IMR-90 (cell line): ENCODE results near the gene INPP4A. TPM values are rescaled to one million over a fixed set of nuclear protein-coding genes. Genes with fewer than 3 reads are reported as not detected.

Experiments used
- ATAC-seq: fragments of 200-7000 bp; cut with Tn5 transposase; 2 replicates; pipeline ENCODE4 v1.9.1; 2020; ENCODE audit warnings: low read depth, mild to moderate bottlenecking, moderate library complexity
- BruUV-seq: library from RNA; stranded (reverse); fragments of 400-500 nt; replicated peaks from 2 replicates; lab custom pipeline; 2021; lab: Mats Ljungman, UMichigan
- CTCF ChIA-PET: fragments of 300-600 bp; formaldehyde crosslinking; extraction: SDS; loops from one replicate; lab custom pipeline; 2021; ENCODE audit warnings: antibody characterized with exemption; lab: Yijun Ruan, JAX
- POLR2A ChIA-PET: fragments of 300-600 bp; sonication (Branson Sonifier 250); formaldehyde crosslinking; loops from one replicate; lab custom pipeline; 2022; ENCODE audit warnings: antibody characterized with exemption; ENCODE audit not compliant: unreplicated experiment; lab: Charles Lee
- DNase-seq: peaks from one replicate; pipeline ENCODE4 v3.0.0; 2013
- H2AFZ ChIP-seq: replicated peaks from 2 replicates; pipeline ENCODE3; 2013; ENCODE audit warnings: low read length, mild to moderate bottlenecking; ENCODE audit not compliant: poor library complexity
- H2AK5ac ChIP-seq: 2 replicates; pipeline ENCODE4 v1.6.1; 2013; ENCODE audit warnings: low read depth, low read length, inconsistent platforms
- H2AK9ac ChIP-seq: replicated peaks from 2 replicates; pipeline ENCODE3; 2013; ENCODE audit warnings: mild to moderate bottlenecking, low read depth, low read length, moderate library complexity; ENCODE audit not compliant: poor library complexity
- H2BK120ac ChIP-seq: 2 replicates; pipeline ENCODE4 v1.6.1; 2013; ENCODE audit warnings: low read depth, low read length, inconsistent platforms
- H2BK15ac ChIP-seq: 3 replicates; pipeline ENCODE4 v1.6.1; 2013; ENCODE audit warnings: low read depth, low read length, inconsistent platforms
- H2BK20ac ChIP-seq: 2 replicates; pipeline ENCODE4 v1.6.1; 2013; ENCODE audit warnings: low read depth, mild to moderate bottlenecking, inconsistent platforms, low read length, moderate library complexity
- H2BK5ac ChIP-seq: 2 replicates; pipeline ENCODE4 v1.6.1; 2013; ENCODE audit warnings: mild to moderate bottlenecking, low read depth, low read length, inconsistent platforms; ENCODE audit not compliant: poor library complexity, severe bottlenecking
- H3K14ac ChIP-seq: replicated peaks from 2 replicates; pipeline ENCODE4 v1.6.1; 2013; ENCODE audit warnings: low read depth, low read length, inconsistent platforms
- H3K18ac ChIP-seq: 2 replicates; pipeline ENCODE4 v1.6.1; 2013; ENCODE audit warnings: low read depth, low read length, control low read depth
- H3K23ac ChIP-seq: 2 replicates; pipeline ENCODE4 v1.6.1; 2013; ENCODE audit warnings: low read depth, low read length, inconsistent platforms
- H3K27ac ChIP-seq: 2 replicates; pipeline ENCODE4 v1.5.1; 2013; ENCODE audit warnings: mild to moderate bottlenecking, control low read depth, low read length; ENCODE audit not compliant: insufficient read depth
- H3K27me3 ChIP-seq: 2 replicates; pipeline ENCODE4 v1.6.1; 2013; ENCODE audit warnings: low read length; ENCODE audit not compliant: control insufficient read depth, insufficient read depth
- H3K36me3 ChIP-seq: 2 replicates; pipeline ENCODE4 v1.6.1; 2013; ENCODE audit warnings: low read length, mixed read lengths; ENCODE audit not compliant: control insufficient read depth, insufficient read depth
- H3K4ac ChIP-seq: 2 replicates; pipeline ENCODE4 v1.6.1; 2013; ENCODE audit warnings: low read depth, low read length, inconsistent platforms
- H3K4me1 ChIP-seq: 2 replicates; pipeline ENCODE4 v1.6.1; 2013; ENCODE audit warnings: low read length, mixed read lengths; ENCODE audit not compliant: control insufficient read depth, insufficient read depth
- H3K4me2 ChIP-seq: 2 replicates; pipeline ENCODE4 v1.6.1; 2013; ENCODE audit warnings: low read depth, mild to moderate bottlenecking, control low read depth, low read length, moderate library complexity
- H3K4me3 ChIP-seq: 2 replicates; pipeline ENCODE4 v1.5.1; 2013; ENCODE audit warnings: low read depth, mild to moderate bottlenecking, control low read depth, low read length, moderate library complexity; ENCODE audit not compliant: insufficient read depth
- H3K56ac ChIP-seq: 2 replicates; pipeline ENCODE4 v1.6.1; 2013; ENCODE audit warnings: low read length, inconsistent platforms; ENCODE audit not compliant: insufficient read depth; ENCODE audit errors: extremely low read depth
- H3K79me1 ChIP-seq, 2 experiments: 2 replicates each; pipeline ENCODE4 v1.6.1; 2013; ENCODE audit warnings: low read length in 2 of 2, inconsistent platforms in 1 of 2, low read depth in 1 of 2
- H3K9ac ChIP-seq: 2 replicates; pipeline ENCODE4 v1.6.1; 2013; ENCODE audit warnings: low read depth, low read length, control low read depth
- H3K9me1 ChIP-seq: 2 replicates; pipeline ENCODE4 v1.6.1; 2013; ENCODE audit warnings: low read length, inconsistent platforms; ENCODE audit not compliant: insufficient read depth
- H3K9me3 ChIP-seq: 2 replicates; pipeline ENCODE4 v1.6.1; 2013; ENCODE audit warnings: low read length; ENCODE audit not compliant: control insufficient read depth, insufficient read depth
- H4K20me1 ChIP-seq: 2 replicates; pipeline ENCODE4 v1.6.1; 2013; ENCODE audit warnings: low read length, inconsistent platforms; ENCODE audit not compliant: insufficient read depth
- H4K5ac ChIP-seq: 2 replicates; pipeline ENCODE4 v1.6.1; 2013; ENCODE audit warnings: mild to moderate bottlenecking, low read depth, low read length, control low read depth
- H4K8ac ChIP-seq, 2 experiments: 2 replicates each; pipeline ENCODE4 v1.6.1; 2013; ENCODE audit warnings: low read depth in 2 of 2, low read length in 2 of 2, control low read depth in 1 of 2, inconsistent platforms in 1 of 2
- H4K91ac ChIP-seq: 2 replicates; pipeline ENCODE4 v1.6.1; 2013; ENCODE audit warnings: low read depth, low read length, inconsistent platforms; ENCODE audit not compliant: insufficient read depth
- CEBPB ChIP-seq: IDR thresholded peaks from 2 replicates; pipeline ENCODE4 v1.6.1; 2012; ENCODE audit warnings: low read depth, low read length, improper control_type of control experiment
- CHD1 ChIP-seq: IDR thresholded peaks from 2 replicates; pipeline ENCODE4 v1.6.1; 2012; ENCODE audit warnings: low read depth, low read length, improper control_type of control experiment
- MAZ ChIP-seq: IDR thresholded peaks from 2 replicates; pipeline ENCODE4 v1.6.1; 2012; ENCODE audit warnings: low read depth, mild to moderate bottlenecking, low read length, improper control_type of control experiment, moderate library complexity, borderline replicate concordance
- POLR2A ChIP-seq: IDR thresholded peaks from 2 replicates; pipeline ENCODE4 v1.6.1; 2012; ENCODE audit warnings: mild to moderate bottlenecking, low read depth, low read length
- WGBS, 2 experiments: methylation state at CpG; one replicate each; pipeline versions ENCODE4 v1.1.5 to v1.1.7; 2013; ENCODE audit warnings: missing lambda C conversion rate in 2 of 2; ENCODE audit not compliant: insufficient read length in 1 of 2; ENCODE audit errors: extremely low coverage in 2 of 2; 5-methylcytosine and 5-hydroxymethylcytosine counted together
- dilution Hi-C: fragments of 300-500 bp; cut with HindIII; formaldehyde crosslinking; loops from one replicate; pipeline ENCODE4 v1.14.3; 2018; ENCODE audit warnings: low sequenced_read_pairs; ENCODE audit not compliant: unreplicated experiment
- in situ Hi-C: fragments of 300-500 bp; cut with MboI; formaldehyde crosslinking; loops from 3 replicates; pipeline ENCODE4 v1.14.3; 2019; ENCODE audit warnings: low sequenced_read_pairs, inconsistent platforms, mixed read lengths
- intact Hi-C: fragments of 100-400 bp; cut with micrococcal nuclease; formaldehyde crosslinking; loops from 2 replicates; pipeline ENCODE4 v1.10.0; 2022
- polyA plus RNA-seq, 3 experiments: library from polyadenylated mRNA; depleted of rRNA; stranded (reverse); fragments of >200 nt; gene quantifications; 2 replicates each; pipeline ENCODE4 v1.2.3, GENCODE V29; 2012; ENCODE audit warnings: low replicate concordance in 1 of 3
- total RNA-seq: library from RNA; depleted of rRNA; stranded (reverse); fragments of >200 nt; gene quantifications from 2 replicates; pipeline ENCODE4 v1.2.3, GENCODE V29; 2012

The INPP4A gene
- total and polyA plus RNA-seq, 2 of the 4 experiments (the other 2 are of a cell fraction) = 14.5 to 27.1 TPM

- intact Hi-C loops (no loop called here), in situ Hi-C loops (no loop called here), dilution Hi-C loops (no loop called here)
- TF ChIP-seq CHD1 = no peak
- TF ChIP-seq MAZ = no peak
- TF ChIP-seq CEBPB = no peak
- no peak for TF ChIP-seq POLR2A
- no peak for ATAC-seq
- Histone ChIP-seq H3K14ac (peak overlapping the region; percentile 57; the same call in 1 of the 2 replicates), H2BK20ac (peak overlapping the region; percentile 58; the same call in 1 of the 2 replicates), H3K4ac (peak overlapping the region; percentile 70; the same call in 1 of the 2 replicates), H2AK5ac (peak overlapping the region; percentile 70; the same call in 1 of the 2 replicates), H4K20me1 (peaks cover 54% of the 10 kb centered on the region), H2AK9ac (peak overlapping the region; percentile 40), H3K4me3 (no peak overlapping the region), H3K18ac (no peak overlapping the region; the same call in 1 of the 2 replicates), H2BK120ac (peak overlapping the region; percentile 62; the same call in 1 of the 2 replicates), H4K5ac (no peak overlapping the region), H3K9ac (no peak overlapping the region), H3K27me3 (no peaks in the 10 kb centered on the region), H3K9me1 (peaks cover 54% of the 10 kb centered on the region), H3K36me3 (no peaks in the 10 kb centered on the region), H3K79me1 (peaks cover 39 to 90% of the 10 kb centered on the region in 2 experiments), H2BK5ac (peak overlapping the region; percentile 70), H3K23ac (peak overlapping the region; percentile 50), H3K56ac (no peak overlapping the region), H3K4me1 (peaks cover 33% of the 10 kb centered on the region), H4K8ac (peak overlapping the region in 1 of 2 experiments; percentile 50; a peak in 2 of 4 replicates), H3K9me3 (no peaks in the 10 kb centered on the region), H4K91ac (no peak overlapping the region), H2BK15ac (peak overlapping the region; percentile 49; the same call in 1 of the 3 replicates), H2AFZ (no peak overlapping the region), H3K4me2 (no peak overlapping the region), H3K27ac (0 out of 2 replicates have a peak overlapping the region, but pooled peaks have one; percentile 52)
- DNase-seq = peak; percentile 60
- CTCF ChIA-PET = no interaction called here
- no TSS peak for BruUV-seq
- WGBS, 2 experiments = no CpG with 5 or more reads among the region's 4 CpGs
- POLR2A ChIA-PET = interaction anchor here (0.7 kb wide), 1 partner anchor 12 kb away, joined by 4 read pairs; no protein-coding TSS in a partner anchor
Observed at GRCh38 chr2:98458207-98458606, 13.5 kb downstream of the INPP4A start.
